SK-N-SH (cell line): ENCODE results near the gene ING5. TPM values are rescaled to one million over a fixed set of nuclear protein-coding genes. Genes with fewer than 3 reads are reported as not detected.

ENCODE experiments used
- CTCF ChIA-PET: fragments of 300-600, 350-600 bp; formaldehyde crosslinking; extraction: SDS; loops from one replicate; lab custom pipeline; 2021; lab: Yijun Ruan, JAX
- POLR2A ChIA-PET: fragments of 350-600 bp; sonication (Branson Sonifier 250); formaldehyde crosslinking; extraction: SDS; loops from one replicate; lab custom pipeline; 2020; ENCODE audit warnings: antibody characterized with exemption, inconsistent platforms; lab: Yijun Ruan, JAX
- DNase-seq: peaks from one replicate; pipeline ENCODE4 v3.0.0; 2012
- H2AFZ ChIP-seq: fragments of 200-600 bp; sonication (generic); 2 replicates; pipeline ENCODE4 v1.8.1; 2016; ENCODE audit warnings: antibody characterized with exemption, mild to moderate bottlenecking, low read depth
- H3F3A ChIP-seq: fragments of 200-600 bp; sonication (generic); replicated peaks from 2 replicates; pipeline ENCODE3; 2016; ENCODE audit warnings: antibody characterized with exemption, mild to moderate bottlenecking; ENCODE audit not compliant: insufficient read depth
- H3K27ac ChIP-seq, 2 experiments: fragments of 200-500 bp in 1 of 2; fragments of 200-600 bp in 1 of 2; sonication (Bioruptor generic) in 1 of 2; sonication (generic), shearing (Covaris generic) in 1 of 2; 2 replicates each; pipeline versions ENCODE4 v1.5.1 to v1.6.1; 2014 to 2016; ENCODE audit warnings: low read depth in 2 of 2, inconsistent platforms in 1 of 2, low read length in 1 of 2, mild to moderate bottlenecking in 1 of 2, mixed read lengths in 1 of 2
- H3K27me3 ChIP-seq: fragments of 200-600 bp; sonication (generic), shearing (Covaris generic); 2 replicates; pipeline ENCODE4 v1.6.1; 2016; ENCODE audit warnings: mixed run types; ENCODE audit not compliant: insufficient read depth
- H3K36me3 ChIP-seq, 2 experiments: fragments of 200-500 bp in 1 of 2; fragments of 200-600 bp in 1 of 2; sonication (Bioruptor generic) in 1 of 2; sonication (generic) in 1 of 2; replicated peaks in 1 of 2; 2 replicates each; pipeline versions ENCODE3 to v1.5.1; 2014 to 2016; ENCODE audit warnings: low read length in 1 of 2, mild to moderate bottlenecking in 1 of 2; ENCODE audit not compliant: insufficient read depth in 2 of 2, control insufficient read depth in 1 of 2
- H3K4me1 ChIP-seq, 2 experiments: fragments of 200-500 bp in 1 of 2; fragments of 200-600 bp in 1 of 2; sonication (Bioruptor generic) in 1 of 2; sonication (generic), shearing (Covaris generic) in 1 of 2; 2 replicates each; pipeline versions ENCODE4 v1.5.1 to v1.6.1; 2014 to 2016; ENCODE audit warnings: low read depth in 1 of 2, low read length in 1 of 2, mixed run types in 1 of 2; ENCODE audit not compliant: insufficient read depth in 2 of 2, control insufficient read depth in 1 of 2
- H3K4me2 ChIP-seq: fragments of 200-600 bp; sonication (generic), shearing (Covaris generic); 2 replicates; pipeline ENCODE4 v1.6.1; 2017; ENCODE audit warnings: mixed run types
- H3K4me3 ChIP-seq, 2 experiments: fragments of 200-500 bp in 1 of 2; fragments of 200-600 bp in 1 of 2; sonication (Bioruptor generic) in 1 of 2; sonication (generic), shearing (Covaris generic) in 1 of 2; 2 replicates each; pipeline versions ENCODE4 v1.5.1 to v1.8.1; 2014 to 2016; ENCODE audit warnings: low read depth in 2 of 2, inconsistent platforms in 1 of 2, low read length in 1 of 2, mild to moderate bottlenecking in 1 of 2, mixed read lengths in 1 of 2, moderate library complexity in 1 of 2
- H3K79me2 ChIP-seq: fragments of 200-600 bp; sonication (generic); 2 replicates; pipeline ENCODE4 v1.8.1; 2017; ENCODE audit warnings: mild to moderate bottlenecking; ENCODE audit not compliant: insufficient read depth
- H3K9ac ChIP-seq: fragments of 200-600 bp; sonication (generic); 2 replicates; pipeline ENCODE4 v1.6.1; 2017; ENCODE audit warnings: mixed run types
- H3K9me2 ChIP-seq: fragments of 200-600 bp; sonication (generic); 2 replicates; pipeline ENCODE4 v1.6.1; 2017; ENCODE audit warnings: mixed run types
- H3K9me3 ChIP-seq: fragments of 200-600 bp; sonication (generic); 2 replicates; pipeline ENCODE4 v1.6.1; 2017; ENCODE audit warnings: mixed run types, mild to moderate bottlenecking, moderate library complexity
- H4K20me1 ChIP-seq: fragments of 200-600 bp; sonication (generic); 2 replicates; pipeline ENCODE4 v1.6.1; 2017; ENCODE audit warnings: mild to moderate bottlenecking, mixed run types; ENCODE audit not compliant: insufficient read depth
- CHD2 ChIP-seq: fragments of 150-350 bp; IDR thresholded peaks from 2 replicates; pipeline ENCODE4 v1.6.1; 2018; ENCODE audit warnings: low read length; ENCODE audit not compliant: partially characterized antibody
- FOXM1 ChIP-seq: IDR thresholded peaks from 2 replicates; pipeline ENCODE4 v1.4.0; 2012; ENCODE audit warnings: low read depth, mild to moderate bottlenecking
- JUND ChIP-seq: IDR thresholded peaks from 2 replicates; pipeline ENCODE4 v1.4.0; 2012
- MXI1 ChIP-seq: IDR thresholded peaks from 2 replicates; pipeline ENCODE4 v1.6.1; 2012; ENCODE audit warnings: mild to moderate bottlenecking, low read depth, low read length, improper control_type of control experiment
- POLR2AphosphoS5 ChIP-seq: IDR thresholded peaks from 2 replicates; pipeline ENCODE4 v1.6.1; 2012; ENCODE audit warnings: low read depth, low read length
- RCOR1 ChIP-seq: fragments of 150-350 bp; IDR thresholded peaks from 2 replicates; pipeline ENCODE4 v1.6.1; 2017; ENCODE audit warnings: antibody characterized with exemption, low read length
- TEAD4 ChIP-seq: IDR thresholded peaks from 2 replicates; pipeline ENCODE4 v1.4.0; 2012; ENCODE audit warnings: mild to moderate bottlenecking, borderline replicate concordance; ENCODE audit not compliant: insufficient read depth
- WGBS: methylation state at CpG from one replicate; pipeline ENCODE4 v1.1.6; 2017; ENCODE audit warnings: low lambda C conversion rate; 5-methylcytosine and 5-hydroxymethylcytosine counted together
- polyA plus RNA-seq, 3 experiments: library from polyadenylated mRNA; depleted of rRNA; stranded (reverse); fragments of >200 nt; gene quantifications; 2 replicates each; pipeline ENCODE4 v1.2.3, GENCODE V29; 2012
- TF ChIP-seq, protein P1 (sequence below): fragments of 150-350 bp; IDR thresholded peaks from 2 replicates; pipeline ENCODE4 v1.6.1; 2016; ENCODE audit warnings: mild to moderate bottlenecking, low read depth, low read length
- TF ChIP-seq, protein P2 (sequence below): IDR thresholded peaks from 2 replicates; pipeline ENCODE4 v1.6.1; 2012; ENCODE audit warnings: mild to moderate bottlenecking, low read depth, low read length, moderate library complexity
- TF ChIP-seq, protein P3 (sequence below): IDR thresholded peaks from 2 replicates; pipeline ENCODE4 v1.4.0; 2012; ENCODE audit warnings: low read depth
- TF ChIP-seq, protein P4 (sequence below): IDR thresholded peaks from 2 replicates; pipeline ENCODE4 v1.4.0; 2012; ENCODE audit warnings: low read depth, borderline replicate concordance
- TF ChIP-seq, protein P5 (sequence below): IDR thresholded peaks from 2 replicates; pipeline ENCODE4; 2012

ING5 gene
- polyA plus RNA-seq, 1 of the 3 experiments (the other 2 are of a cell fraction), result 56.3 TPM

DNA sequence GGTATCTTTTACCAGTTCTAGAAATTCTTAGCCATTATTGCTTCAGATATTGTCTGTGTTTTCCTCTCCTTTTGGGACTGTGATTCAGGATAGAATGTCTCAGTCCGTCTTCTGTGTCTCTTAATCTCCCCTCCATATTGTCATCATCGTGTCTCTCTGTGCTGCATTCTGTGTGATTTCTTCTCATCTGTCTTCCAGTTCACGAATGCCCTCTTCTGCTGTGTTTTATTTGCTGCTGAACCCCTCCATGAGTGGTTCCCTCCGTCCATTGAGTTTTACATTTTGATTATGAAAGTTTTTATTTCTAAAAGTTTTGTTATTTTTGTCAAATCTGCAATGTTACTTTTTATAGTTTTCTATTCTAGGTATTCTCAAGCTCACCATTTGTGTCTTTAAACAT, 44.2 kb downstream of the ING5 start:
- POLR2A ChIA-PET, result no interaction called here
- H4K20me1 ChIP-seq, result peaks cover 13% of the 10 kb centered on the region
- H3F3A ChIP-seq, result no peaks in the 10 kb centered on the region
- no peak overlapping the region for H3K4me3 ChIP-seq
- no peaks in the 10 kb centered on the region; a peak in 1 of 4 replicates for H3K4me1 ChIP-seq
- H2AFZ ChIP-seq, result no peak overlapping the region
- H3K9me3 ChIP-seq, result no peaks in the 10 kb centered on the region
- TF ChIP-seq, protein P1, sequence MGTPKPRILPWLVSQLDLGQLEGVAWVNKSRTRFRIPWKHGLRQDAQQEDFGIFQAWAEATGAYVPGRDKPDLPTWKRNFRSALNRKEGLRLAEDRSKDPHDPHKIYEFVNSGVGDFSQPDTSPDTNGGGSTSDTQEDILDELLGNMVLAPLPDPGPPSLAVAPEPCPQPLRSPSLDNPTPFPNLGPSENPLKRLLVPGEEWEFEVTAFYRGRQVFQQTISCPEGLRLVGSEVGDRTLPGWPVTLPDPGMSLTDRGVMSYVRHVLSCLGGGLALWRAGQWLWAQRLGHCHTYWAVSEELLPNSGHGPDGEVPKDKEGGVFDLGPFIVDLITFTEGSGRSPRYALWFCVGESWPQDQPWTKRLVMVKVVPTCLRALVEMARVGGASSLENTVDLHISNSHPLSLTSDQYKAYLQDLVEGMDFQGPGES, result no peak
- no peak for TF ChIP-seq TEAD4
- TF ChIP-seq, protein P2, sequence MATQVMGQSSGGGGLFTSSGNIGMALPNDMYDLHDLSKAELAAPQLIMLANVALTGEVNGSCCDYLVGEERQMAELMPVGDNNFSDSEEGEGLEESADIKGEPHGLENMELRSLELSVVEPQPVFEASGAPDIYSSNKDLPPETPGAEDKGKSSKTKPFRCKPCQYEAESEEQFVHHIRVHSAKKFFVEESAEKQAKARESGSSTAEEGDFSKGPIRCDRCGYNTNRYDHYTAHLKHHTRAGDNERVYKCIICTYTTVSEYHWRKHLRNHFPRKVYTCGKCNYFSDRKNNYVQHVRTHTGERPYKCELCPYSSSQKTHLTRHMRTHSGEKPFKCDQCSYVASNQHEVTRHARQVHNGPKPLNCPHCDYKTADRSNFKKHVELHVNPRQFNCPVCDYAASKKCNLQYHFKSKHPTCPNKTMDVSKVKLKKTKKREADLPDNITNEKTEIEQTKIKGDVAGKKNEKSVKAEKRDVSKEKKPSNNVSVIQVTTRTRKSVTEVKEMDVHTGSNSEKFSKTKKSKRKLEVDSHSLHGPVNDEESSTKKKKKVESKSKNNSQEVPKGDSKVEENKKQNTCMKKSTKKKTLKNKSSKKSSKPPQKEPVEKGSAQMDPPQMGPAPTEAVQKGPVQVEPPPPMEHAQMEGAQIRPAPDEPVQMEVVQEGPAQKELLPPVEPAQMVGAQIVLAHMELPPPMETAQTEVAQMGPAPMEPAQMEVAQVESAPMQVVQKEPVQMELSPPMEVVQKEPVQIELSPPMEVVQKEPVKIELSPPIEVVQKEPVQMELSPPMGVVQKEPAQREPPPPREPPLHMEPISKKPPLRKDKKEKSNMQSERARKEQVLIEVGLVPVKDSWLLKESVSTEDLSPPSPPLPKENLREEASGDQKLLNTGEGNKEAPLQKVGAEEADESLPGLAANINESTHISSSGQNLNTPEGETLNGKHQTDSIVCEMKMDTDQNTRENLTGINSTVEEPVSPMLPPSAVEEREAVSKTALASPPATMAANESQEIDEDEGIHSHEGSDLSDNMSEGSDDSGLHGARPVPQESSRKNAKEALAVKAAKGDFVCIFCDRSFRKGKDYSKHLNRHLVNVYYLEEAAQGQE, result no peak
- no peak for TF ChIP-seq RCOR1
- TF ChIP-seq, protein P3, sequence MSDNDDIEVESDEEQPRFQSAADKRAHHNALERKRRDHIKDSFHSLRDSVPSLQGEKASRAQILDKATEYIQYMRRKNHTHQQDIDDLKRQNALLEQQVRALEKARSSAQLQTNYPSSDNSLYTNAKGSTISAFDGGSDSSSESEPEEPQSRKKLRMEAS, result no peak
- no peak for TF ChIP-seq CHD2
- TF ChIP-seq FOXM1, result no peak
- TF ChIP-seq, protein P4, sequence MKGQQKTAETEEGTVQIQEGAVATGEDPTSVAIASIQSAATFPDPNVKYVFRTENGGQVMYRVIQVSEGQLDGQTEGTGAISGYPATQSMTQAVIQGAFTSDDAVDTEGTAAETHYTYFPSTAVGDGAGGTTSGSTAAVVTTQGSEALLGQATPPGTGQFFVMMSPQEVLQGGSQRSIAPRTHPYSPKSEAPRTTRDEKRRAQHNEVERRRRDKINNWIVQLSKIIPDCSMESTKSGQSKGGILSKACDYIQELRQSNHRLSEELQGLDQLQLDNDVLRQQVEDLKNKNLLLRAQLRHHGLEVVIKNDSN, result no peak
- no peak for TF ChIP-seq MXI1
- TF ChIP-seq, protein P5, sequence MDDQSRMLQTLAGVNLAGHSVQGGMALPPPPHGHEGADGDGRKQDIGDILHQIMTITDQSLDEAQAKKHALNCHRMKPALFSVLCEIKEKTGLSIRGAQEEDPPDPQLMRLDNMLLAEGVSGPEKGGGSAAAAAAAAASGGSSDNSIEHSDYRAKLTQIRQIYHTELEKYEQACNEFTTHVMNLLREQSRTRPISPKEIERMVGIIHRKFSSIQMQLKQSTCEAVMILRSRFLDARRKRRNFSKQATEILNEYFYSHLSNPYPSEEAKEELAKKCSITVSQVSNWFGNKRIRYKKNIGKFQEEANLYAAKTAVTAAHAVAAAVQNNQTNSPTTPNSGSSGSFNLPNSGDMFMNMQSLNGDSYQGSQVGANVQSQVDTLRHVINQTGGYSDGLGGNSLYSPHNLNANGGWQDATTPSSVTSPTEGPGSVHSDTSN, result no peak
- TF ChIP-seq JUND, result no peak
- TF ChIP-seq POLR2AphosphoS5, result no peak
- TF ChIP-seq, all 33 proteins: peak for 0
- H3K9ac ChIP-seq, result no peak overlapping the region
- H3K27me3 ChIP-seq, result no peaks in the 10 kb centered on the region
- H3K36me3 ChIP-seq, result peaks cover 28 to 36% of the 10 kb centered on the region in 2 experiments
- H3K9me2 ChIP-seq, result no peaks in the 10 kb centered on the region
- no peak for DNase-seq
- no peak overlapping the region for H3K27ac ChIP-seq
- CTCF ChIA-PET, result interaction anchor here (0.6 kb wide), 1 partner anchor 52 kb away, joined by 6 read pairs; no protein-coding TSS in a partner anchor
- no peak overlapping the region for H3K4me2 ChIP-seq
- WGBS, result 94% methylated on average over 4 of the region's 4 CpGs
- H3K79me2 ChIP-seq, result peaks cover under 1% of the 10 kb centered on the region; the same call in 1 of the 2 replicates
